GM12874 (cell line): Measurements from ENCODE around the gene RNASE8.

Source experiments
- TF ChIP-seq, protein P1 (sequence below): IDR thresholded peaks from 2 replicates; pipeline ENCODE4 v1.5.1; 2011; ENCODE audit warnings: low read depth, mild to moderate bottlenecking, control low read depth, low read length, moderate library complexity; ENCODE audit not compliant: insufficient read depth

RNASE8 gene

DNA sequence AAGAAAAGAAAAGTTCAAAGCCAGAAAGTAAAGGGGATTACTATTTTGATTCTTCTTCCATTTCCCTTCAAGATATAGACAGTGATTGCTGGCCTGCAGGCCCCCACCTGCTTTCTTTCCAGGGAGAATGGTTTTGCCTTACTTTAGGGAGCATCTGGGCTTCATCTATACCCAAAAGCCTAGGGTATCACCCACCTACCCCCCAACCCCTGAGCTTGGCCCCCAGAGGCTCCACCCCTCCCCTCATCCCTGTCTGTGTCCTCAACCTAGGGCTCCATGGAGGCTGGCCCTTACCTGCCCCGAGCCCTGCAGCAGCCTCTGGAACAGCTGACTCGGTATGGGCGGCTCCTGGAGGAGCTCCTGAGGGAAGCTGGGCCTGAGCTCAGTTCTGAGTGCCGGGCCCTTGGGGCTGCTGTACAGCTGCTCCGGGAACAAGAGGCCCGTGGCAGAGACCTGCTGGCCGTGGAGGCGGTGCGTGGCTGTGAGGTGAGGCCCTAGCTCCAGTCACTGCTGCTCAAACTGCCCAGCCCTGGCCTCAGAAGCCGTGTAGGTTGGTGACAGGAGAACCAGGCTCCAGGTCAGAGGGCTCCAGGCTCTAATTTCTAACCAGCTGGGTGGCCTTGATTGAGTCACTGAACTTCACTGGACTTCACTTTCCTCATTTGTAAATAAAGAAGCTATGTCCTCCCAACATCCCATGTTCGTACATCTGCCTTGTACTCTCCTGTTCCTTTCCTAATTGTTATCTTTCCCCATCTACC lies 26.1 kb downstream of the RNASE8 start:
- TF ChIP-seq, protein P1, sequence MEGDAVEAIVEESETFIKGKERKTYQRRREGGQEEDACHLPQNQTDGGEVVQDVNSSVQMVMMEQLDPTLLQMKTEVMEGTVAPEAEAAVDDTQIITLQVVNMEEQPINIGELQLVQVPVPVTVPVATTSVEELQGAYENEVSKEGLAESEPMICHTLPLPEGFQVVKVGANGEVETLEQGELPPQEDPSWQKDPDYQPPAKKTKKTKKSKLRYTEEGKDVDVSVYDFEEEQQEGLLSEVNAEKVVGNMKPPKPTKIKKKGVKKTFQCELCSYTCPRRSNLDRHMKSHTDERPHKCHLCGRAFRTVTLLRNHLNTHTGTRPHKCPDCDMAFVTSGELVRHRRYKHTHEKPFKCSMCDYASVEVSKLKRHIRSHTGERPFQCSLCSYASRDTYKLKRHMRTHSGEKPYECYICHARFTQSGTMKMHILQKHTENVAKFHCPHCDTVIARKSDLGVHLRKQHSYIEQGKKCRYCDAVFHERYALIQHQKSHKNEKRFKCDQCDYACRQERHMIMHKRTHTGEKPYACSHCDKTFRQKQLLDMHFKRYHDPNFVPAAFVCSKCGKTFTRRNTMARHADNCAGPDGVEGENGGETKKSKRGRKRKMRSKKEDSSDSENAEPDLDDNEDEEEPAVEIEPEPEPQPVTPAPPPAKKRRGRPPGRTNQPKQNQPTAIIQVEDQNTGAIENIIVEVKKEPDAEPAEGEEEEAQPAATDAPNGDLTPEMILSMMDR, result no peak

DNA sequence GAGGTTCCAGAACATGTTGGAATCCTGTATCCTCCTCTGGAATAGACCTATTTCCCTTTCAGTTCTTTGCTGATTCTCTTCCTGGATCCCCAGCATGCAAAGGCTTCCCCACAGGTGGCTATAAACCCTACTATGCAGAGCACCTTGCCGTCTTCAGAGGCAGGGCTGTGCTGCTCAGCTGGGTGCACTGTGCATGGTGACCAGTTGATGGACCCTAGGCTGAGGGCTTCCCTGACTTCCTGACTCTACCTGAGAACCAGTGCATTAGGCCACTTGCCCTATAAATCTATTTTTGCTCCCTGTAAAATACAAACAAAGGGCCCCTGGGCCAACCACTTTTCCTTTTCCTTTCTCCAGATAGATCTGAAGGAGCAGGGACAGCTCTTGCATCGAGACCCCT lies 26.8 kb downstream of the RNASE8 start:
- TF ChIP-seq, protein P1, result no peak

DNA sequence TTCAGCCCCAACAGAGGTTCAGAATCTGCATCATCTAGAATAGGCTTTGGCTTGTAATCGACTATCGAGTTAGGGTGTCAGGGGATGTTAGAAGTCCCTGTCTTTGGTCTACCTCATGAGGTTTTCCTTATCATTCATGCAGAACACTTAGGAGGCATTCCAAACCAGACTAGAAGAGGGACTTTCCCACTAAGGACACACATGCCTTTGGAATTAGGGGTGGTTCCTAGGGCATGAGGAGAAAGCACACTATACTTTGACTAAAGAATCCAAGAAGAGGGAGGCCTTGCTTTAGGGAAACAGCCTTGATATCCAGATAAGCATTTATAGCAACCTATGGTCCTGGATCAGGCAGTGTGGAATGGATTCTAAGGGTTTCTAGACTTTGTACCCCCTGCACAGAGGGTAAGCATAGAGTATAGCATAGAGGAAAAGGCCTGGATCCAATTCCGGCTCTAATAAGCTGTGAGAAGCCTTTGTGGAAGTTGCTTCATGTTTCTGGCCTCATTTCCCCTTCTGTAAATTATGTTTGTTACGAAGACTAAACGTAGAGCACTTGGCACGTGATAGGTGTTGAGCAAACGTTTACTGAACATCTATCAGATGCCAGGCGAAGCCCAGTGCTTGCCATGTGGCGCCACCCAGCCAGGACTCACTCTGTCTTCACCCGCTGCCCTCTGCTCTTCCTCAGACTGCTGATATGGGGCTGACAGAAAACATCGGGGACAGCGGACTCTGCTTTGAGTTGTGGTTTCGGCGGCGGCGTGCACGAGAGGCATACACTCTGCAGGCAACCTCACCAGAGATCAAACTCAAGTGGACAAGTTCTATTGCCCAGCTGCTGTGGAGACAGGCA lies 27.6 kb downstream of the RNASE8 start:
- TF ChIP-seq, protein P1, result no peak

DNA sequence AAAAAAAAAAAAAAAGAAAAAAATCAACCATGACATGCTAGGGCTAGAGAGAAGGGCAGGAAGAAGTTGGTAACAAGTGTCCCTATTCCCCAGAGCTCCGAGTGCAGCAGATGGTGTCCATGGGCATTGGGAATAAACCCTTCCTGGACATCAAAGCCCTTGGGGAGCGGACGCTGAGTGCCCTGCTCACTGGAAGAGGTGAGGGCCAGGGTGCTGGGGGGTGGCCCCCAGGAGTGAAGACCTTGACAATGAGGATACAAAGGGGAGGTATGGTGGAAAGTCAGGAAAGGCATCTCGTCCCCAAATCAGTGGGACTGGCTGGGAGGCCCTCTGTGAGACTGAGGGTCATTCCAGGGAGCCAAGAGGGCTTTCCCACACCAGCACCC lies 29.3 kb downstream of the RNASE8 start:
- TF ChIP-seq, protein P1, result no peak

DNA sequence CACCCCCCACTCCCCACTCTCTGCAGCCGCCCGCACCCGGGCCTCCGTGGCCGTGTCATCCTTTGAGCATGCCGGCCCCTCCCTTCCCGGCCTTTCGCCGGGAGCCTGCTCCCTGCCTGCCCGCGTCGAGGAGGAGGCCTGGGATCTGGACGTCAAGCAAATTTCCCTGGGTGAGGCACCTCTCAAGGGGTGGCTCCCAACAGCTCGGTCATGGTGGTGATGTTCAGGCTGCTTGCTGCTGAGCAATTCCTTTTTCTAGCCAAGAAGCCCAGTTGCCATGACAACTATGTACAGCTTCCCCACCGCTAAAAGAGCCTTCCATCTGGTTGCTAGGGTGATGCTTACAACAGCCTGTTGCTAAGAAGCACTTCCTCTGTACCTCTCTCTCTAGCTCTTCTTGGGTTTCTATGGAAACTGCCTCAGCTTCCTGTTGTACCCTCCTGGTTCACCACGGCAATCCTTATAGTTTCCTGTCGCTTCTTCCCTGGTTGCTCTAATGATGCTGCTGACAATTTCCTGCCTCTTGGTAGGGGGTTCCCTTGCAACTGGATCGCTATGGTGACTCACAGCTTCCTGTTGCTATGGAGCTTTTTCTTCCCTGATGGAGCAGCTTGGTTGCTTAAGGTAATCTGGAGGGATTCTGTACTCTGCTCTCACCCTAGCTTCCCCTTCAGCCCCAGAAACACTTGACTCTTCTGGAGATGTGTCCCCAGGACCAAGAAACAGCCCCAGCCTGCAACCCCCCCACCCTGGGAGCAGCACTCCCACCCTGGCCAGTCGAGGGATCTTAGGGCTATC lies 29.9 kb downstream of the RNASE8 start:
- TF ChIP-seq, protein P1, result no peak

DNA sequence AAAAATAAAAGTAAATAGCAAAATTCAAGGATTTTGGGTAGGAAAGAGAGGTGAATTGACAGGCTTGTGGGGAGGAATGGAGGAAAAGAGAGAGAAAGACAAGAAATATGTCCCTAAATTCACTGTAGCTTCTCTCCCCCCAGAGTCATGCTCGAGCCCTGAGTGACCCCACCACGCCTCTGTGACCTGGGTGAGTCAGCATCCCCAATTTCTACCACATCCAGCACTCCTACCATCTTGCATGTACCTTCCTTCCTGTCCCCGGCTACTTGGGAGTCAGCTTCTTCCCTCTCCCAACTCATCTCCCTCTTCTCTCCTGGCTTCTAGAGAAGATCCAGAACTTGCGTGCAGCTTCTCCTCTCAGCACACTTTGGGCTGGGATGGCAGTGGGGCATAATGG lies 31.1 kb downstream of the RNASE8 start:
- TF ChIP-seq, protein P1, result no peak

DNA sequence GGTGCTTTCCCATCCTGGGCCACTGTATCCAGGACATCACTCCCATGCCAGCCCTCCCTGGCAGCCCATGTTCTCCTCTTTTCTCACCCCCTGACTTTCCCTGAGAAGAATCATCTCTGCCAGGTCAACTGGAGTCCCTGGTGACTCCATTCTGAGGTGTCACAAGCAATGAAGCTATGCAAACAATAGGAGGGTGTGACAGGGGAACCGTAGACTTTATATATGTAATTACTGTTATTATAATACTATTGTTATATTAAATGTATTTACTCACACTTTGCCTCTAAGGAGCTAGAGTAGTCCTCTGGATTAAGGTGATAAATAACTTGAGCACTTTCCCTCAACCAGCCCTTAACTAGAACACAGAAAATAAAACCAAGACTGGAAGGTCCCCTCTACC lies 31.6 kb downstream of the RNASE8 start:
- TF ChIP-seq, protein P1, result no peak
